ENCODE measurements around the gene RASSF5. TPM values are rescaled to one million over a fixed set of nuclear protein-coding genes. Genes with fewer than 3 reads are reported as not detected.

Gene RASSF5
- total and polyA plus RNA-seq, 2 of the 13 experiments (the other 11 are each of a cell fraction or from before 2014, with no cell fraction given) = 0.18 to 0.40 TPM

DNA sequence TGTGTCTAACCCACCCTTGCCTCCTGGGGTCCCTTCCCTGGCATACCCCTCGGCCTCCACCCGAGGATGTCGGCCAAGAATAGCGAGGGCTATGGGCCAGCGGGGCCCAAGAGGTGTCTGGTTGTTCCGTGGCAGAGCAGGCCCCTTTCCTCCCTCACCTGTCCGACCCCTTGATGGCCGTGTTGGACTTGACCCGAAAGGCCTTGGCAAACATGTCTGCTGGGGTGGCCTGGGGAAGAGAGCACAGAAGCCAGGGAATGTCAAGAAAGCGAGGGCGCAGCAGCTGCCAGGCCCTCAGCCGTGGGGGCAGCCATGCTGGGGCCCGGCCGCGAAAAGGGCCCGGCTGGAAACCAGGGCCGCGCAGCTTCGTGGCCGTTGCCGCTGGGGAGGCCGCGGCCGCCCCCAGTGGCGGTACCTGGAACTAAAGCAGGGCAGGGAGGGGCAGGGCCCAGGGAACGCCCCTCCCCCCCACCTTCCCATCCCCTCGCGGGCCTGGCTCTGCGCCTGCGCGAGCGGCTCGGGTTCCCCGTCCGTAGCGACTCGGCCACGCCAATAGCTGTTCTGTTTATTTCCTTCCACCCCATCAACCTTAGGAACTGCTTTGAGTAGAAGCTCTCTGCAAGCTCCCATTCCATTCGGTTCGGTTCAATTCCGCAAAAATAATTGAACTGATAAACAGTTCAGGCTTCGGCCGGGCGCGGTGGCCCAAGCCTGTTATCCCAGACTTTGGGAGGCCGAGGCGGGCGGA, 105.0 kb downstream of the RASSF5 start, which contains the start of gene EIF2D (continued):
- TF ChIP-seq, protein P1, sequence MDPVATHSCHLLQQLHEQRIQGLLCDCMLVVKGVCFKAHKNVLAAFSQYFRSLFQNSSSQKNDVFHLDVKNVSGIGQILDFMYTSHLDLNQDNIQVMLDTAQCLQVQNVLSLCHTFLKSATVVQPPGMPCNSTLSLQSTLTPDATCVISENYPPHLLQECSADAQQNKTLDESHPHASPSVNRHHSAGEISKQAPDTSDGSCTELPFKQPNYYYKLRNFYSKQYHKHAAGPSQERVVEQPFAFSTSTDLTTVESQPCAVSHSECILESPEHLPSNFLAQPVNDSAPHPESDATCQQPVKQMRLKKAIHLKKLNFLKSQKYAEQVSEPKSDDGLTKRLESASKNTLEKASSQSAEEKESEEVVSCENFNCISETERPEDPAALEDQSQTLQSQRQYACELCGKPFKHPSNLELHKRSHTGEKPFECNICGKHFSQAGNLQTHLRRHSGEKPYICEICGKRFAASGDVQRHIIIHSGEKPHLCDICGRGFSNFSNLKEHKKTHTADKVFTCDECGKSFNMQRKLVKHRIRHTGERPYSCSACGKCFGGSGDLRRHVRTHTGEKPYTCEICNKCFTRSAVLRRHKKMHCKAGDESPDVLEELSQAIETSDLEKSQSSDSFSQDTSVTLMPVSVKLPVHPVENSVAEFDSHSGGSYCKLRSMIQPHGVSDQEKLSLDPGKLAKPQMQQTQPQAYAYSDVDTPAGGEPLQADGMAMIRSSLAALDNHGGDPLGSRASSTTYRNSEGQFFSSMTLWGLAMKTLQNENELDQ (CRISPR knock-in tag; IDR thresholded peaks at IDR 0.05; ENCODE audit: borderline replicate concordance) = peak; percentile 87
- TF ChIP-seq ZNF589 (CRISPR knock-in tag; conservative IDR thresholded peaks at IDR 0.05) = peak; percentile 86; the same call in 1 of the 2 replicates
- TF ChIP-seq RORA (CRISPR knock-in tag; IDR thresholded peaks at IDR 0.05) = no peak
- TF ChIP-seq MAFK (conservative IDR thresholded peaks at IDR 0.05 in 1 of 2, IDR thresholded peaks at IDR 0.05 in 1 of 2; ENCODE audit: low read length in 2 of 2) = no peak
- TF ChIP-seq, protein P2, sequence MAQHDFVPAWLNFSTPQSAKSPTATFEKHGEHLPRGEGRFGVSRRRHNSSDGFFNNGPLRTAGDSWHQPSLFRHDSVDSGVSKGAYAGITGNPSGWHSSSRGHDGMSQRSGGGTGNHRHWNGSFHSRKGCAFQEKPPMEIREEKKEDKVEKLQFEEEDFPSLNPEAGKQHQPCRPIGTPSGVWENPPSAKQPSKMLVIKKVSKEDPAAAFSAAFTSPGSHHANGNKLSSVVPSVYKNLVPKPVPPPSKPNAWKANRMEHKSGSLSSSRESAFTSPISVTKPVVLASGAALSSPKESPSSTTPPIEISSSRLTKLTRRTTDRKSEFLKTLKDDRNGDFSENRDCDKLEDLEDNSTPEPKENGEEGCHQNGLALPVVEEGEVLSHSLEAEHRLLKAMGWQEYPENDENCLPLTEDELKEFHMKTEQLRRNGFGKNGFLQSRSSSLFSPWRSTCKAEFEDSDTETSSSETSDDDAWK (CRISPR knock-in tag; IDR thresholded peaks at IDR 0.05) = no peak
- TF ChIP-seq SETDB1 (CRISPR knock-in tag; IDR thresholded peaks at IDR 0.05; ENCODE audit: borderline replicate concordance) = no peak
- no peak for TF ChIP-seq ZNF549 (CRISPR knock-in tag; IDR thresholded peaks at IDR 0.05)
- TF ChIP-seq, protein P3, sequence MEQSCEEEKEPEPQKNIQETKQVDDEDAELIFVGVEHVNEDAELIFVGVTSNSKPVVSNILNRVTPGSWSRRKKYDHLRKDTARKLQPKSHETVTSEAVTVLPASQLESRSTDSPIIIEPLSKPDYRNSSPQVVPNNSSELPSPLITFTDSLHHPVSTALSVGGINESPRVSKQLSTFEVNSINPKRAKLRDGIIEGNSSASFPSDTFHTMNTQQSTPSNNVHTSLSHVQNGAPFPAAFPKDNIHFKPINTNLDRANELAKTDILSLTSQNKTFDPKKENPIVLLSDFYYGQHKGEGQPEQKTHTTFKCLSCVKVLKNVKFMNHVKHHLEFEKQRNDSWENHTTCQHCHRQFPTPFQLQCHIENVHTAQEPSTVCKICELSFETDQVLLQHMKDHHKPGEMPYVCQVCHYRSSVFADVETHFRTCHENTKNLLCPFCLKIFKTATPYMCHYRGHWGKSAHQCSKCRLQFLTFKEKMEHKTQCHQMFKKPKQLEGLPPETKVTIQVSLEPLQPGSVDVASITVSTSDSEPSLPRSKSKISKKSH (CRISPR knock-in tag; IDR thresholded peaks at IDR 0.05; ENCODE audit: borderline replicate concordance) = peak; percentile 89
- TF ChIP-seq, protein P4, sequence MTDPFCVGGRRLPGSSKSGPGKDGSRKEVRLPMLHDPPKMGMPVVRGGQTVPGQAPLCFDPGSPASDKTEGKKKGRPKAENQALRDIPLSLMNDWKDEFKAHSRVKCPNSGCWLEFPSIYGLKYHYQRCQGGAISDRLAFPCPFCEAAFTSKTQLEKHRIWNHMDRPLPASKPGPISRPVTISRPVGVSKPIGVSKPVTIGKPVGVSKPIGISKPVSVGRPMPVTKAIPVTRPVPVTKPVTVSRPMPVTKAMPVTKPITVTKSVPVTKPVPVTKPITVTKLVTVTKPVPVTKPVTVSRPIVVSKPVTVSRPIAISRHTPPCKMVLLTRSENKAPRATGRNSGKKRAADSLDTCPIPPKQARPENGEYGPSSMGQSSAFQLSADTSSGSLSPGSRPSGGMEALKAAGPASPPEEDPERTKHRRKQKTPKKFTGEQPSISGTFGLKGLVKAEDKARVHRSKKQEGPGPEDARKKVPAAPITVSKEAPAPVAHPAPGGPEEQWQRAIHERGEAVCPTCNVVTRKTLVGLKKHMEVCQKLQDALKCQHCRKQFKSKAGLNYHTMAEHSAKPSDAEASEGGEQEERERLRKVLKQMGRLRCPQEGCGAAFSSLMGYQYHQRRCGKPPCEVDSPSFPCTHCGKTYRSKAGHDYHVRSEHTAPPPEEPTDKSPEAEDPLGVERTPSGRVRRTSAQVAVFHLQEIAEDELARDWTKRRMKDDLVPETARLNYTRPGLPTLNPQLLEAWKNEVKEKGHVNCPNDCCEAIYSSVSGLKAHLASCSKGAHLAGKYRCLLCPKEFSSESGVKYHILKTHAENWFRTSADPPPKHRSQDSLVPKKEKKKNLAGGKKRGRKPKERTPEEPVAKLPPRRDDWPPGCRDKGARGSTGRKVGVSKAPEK (CRISPR knock-in tag; IDR thresholded peaks at IDR 0.05; ENCODE audit: borderline replicate concordance) = 0 out of 2 replicates have a peak, but pooled peaks have one; percentile 55
- TF ChIP-seq NFRKB (IDR thresholded peaks at IDR 0.05) = peak; percentile 84
- TF ChIP-seq, protein P5, sequence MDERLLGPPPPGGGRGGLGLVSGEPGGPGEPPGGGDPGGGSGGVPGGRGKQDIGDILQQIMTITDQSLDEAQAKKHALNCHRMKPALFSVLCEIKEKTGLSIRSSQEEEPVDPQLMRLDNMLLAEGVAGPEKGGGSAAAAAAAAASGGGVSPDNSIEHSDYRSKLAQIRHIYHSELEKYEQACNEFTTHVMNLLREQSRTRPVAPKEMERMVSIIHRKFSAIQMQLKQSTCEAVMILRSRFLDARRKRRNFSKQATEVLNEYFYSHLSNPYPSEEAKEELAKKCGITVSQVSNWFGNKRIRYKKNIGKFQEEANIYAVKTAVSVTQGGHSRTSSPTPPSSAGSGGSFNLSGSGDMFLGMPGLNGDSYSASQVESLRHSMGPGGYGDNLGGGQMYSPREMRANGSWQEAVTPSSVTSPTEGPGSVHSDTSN (CRISPR knock-in tag; IDR thresholded peaks at IDR 0.05) = no peak
- peak; percentile 99 for TF ChIP-seq TAF1 (CRISPR knock-in tag; IDR thresholded peaks at IDR 0.05)
- peak; percentile 88 for TF ChIP-seq SATB2 (CRISPR knock-in tag; IDR thresholded peaks at IDR 0.05)
- TF ChIP-seq ZNF605 (CRISPR knock-in tag; IDR thresholded peaks at IDR 0.05) = peak; percentile 95
- TF ChIP-seq MATR3 (CRISPR knock-in tag; IDR thresholded peaks at IDR 0.05) = no peak
- no peak for TF ChIP-seq SCMH1 (CRISPR knock-in tag; IDR thresholded peaks at IDR 0.05; ENCODE audit: borderline replicate concordance)
- TF ChIP-seq, protein P6, sequence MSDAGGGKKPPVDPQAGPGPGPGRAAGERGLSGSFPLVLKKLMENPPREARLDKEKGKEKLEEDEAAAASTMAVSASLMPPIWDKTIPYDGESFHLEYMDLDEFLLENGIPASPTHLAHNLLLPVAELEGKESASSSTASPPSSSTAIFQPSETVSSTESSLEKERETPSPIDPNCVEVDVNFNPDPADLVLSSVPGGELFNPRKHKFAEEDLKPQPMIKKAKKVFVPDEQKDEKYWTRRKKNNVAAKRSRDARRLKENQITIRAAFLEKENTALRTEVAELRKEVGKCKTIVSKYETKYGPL (CRISPR knock-in tag; IDR thresholded peaks at IDR 0.05) = peak; percentile 57; the same call in 1 of the 2 replicates
- peak; percentile 100 for TF ChIP-seq YY1 (IDR thresholded peaks at IDR 0.05; ENCODE audit: insufficient read depth, insufficient replicate concordance, low read depth, low read length)
- 0 out of 2 replicates have a peak, but pooled peaks have one; percentile 21 for TF ChIP-seq ZNF180 (CRISPR knock-in tag; IDR thresholded peaks at IDR 0.05; ENCODE audit: borderline replicate concordance, low read depth)
